Iris pigment epithelial cell (primary cell): ENCODE measurements around the gene GABBR2.

ENCODE experiments used
- DNase-seq: peaks from one replicate; pipeline ENCODE4 v3.0.0-alpha.2; 2011; ENCODE audit warnings: low read depth

Gene GABBR2

GRCh38 chr9:98708933-98709911 lies at the start of gene GABBR2:
TSS of gene GABBR2 (minus strand) at chr9:98708935. CDS start at chr9:98708737, 198 bp downstream.
- peak; percentile 7 for DNase-seq

- no peak for DNase-seq
Measured at GRCh38 chr9:98755006-98755618, 46.4 kb upstream of the GABBR2 start.

GRCh38 chr9:98751210-98751609 lies 42.5 kb upstream of the GABBR2 start:
- DNase-seq: no peak

GRCh38 chr9:98750364-98751060 lies 41.8 kb upstream of the GABBR2 start:
- DNase-seq: peak; percentile 77

- DNase-seq: no peak
Measured at GRCh38 chr9:98747476-98747875, 38.7 kb upstream of the GABBR2 start.

GRCh38 chr9:98745470-98745869 lies 36.7 kb upstream of the GABBR2 start:
- DNase-seq: no peak

GRCh38 chr9:98743818-98744611 lies 35.3 kb upstream of the GABBR2 start:
- no peak for DNase-seq

GRCh38 chr9:98743329-98743728 lies 34.6 kb upstream of the GABBR2 start:
- DNase-seq: no peak

GRCh38 chr9:98742325-98743280 lies 33.9 kb upstream of the GABBR2 start:
- DNase-seq: peak; percentile 63

GRCh38 chr9:98740226-98740881 lies 31.6 kb upstream of the GABBR2 start:
- no peak for DNase-seq

- no peak for DNase-seq
Measured at GRCh38 chr9:98738741-98739140, 30.0 kb upstream of the GABBR2 start.

- no peak for DNase-seq
Measured at GRCh38 chr9:98736226-98736625, 27.5 kb upstream of the GABBR2 start.

GRCh38 chr9:98732801-98733200 lies 24.1 kb upstream of the GABBR2 start:
- no peak for DNase-seq

- DNase-seq: no peak
Measured at GRCh38 chr9:98732091-98732490, 23.4 kb upstream of the GABBR2 start.

GRCh38 chr9:98730871-98731270 lies 22.1 kb upstream of the GABBR2 start:
- no peak for DNase-seq

GRCh38 chr9:98728500-98728899 lies 19.8 kb upstream of the GABBR2 start:
- no peak for DNase-seq

- DNase-seq: no peak
Measured at GRCh38 chr9:98727428-98727827, 18.7 kb upstream of the GABBR2 start.

- peak; percentile 75 for DNase-seq
Measured at GRCh38 chr9:98726735-98727134, 18.0 kb upstream of the GABBR2 start.

GRCh38 chr9:98724810-98725530 lies 16.2 kb upstream of the GABBR2 start:
- no peak for DNase-seq
